T47D (cell line): Measurements from ENCODE around the gene ZNF496.

Experiments
- DNase-seq, 2 experiments: peaks; one replicate each; pipeline versions ENCODE4 v3.0.0 to v3.0.0-alpha.2; 2011 to 2012; ENCODE audit warnings: low read depth in 1 of 2, low spot score in 1 of 2
- JUND ChIP-seq: IDR thresholded peaks from 2 replicates; pipeline ENCODE4 v1.6.1; 2012; ENCODE audit warnings: low read depth
- in situ Hi-C: cut with HindIII; loops from 2 replicates; pipeline ENCODE4 v1.10.0; 2016; ENCODE audit warnings: low sequenced_read_pairs, low pct_unique_long_range_greater_than_20kb

The ZNF496 gene

GRCh38 chr1:247330548-247331171 lies 1.0 kb downstream of the ZNF496 start:
- no peak for TF ChIP-seq JUND
- in situ Hi-C loops = no loop called here
- DNase-seq = no peak

DNA sequence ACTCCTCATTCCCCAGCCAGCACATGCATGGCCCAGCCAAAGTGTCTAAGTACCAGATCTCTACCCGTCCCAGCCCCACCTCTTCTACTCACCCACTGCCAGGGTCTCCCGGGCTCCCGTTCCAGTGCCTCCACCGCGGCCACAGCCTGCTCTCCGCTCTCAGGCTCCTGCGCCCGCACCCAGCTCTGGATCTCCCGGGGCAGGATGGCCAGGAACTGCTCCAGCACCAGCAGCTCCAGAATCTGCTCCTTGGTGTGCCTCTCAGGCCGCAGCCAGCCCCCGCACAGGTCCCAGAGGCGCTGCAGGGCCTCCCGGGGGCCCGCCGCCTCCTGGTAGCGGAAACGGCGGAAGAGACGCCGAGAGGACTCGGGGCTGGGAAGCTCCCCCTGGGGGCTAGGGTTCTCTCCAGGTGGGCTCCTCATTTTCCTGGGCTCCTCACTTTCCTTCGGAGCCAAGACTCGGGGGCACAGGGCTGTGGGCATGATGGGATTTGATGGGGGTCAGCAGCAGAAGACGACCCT lies 2.5 kb downstream of the ZNF496 start:
- TF ChIP-seq JUND = no peak
- no peak for DNase-seq
- in situ Hi-C loops = no loop called here

DNA sequence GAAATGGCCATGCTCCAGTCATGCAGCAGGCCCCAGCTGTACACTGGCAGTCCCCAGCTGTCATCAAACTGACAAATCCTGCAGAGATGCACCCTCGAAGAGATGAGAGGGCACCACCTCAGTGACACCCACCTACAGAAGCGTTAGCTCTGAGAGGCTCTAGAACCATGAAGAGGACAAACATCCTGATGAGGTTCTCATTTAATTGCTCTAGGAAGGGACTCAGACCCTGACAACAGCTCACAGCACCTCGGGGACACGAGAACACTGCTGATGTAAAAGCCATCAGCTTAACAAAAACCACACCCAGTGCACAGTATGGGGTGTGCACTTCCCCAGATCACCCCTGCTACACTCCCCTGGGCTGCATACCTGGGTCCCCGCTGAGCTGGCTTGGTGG lies 3.4 kb downstream of the ZNF496 start:
- no peak for DNase-seq
- no peak for TF ChIP-seq JUND
- in situ Hi-C loops = no loop called here

- in situ Hi-C loops = no loop called here
- DNase-seq = no peak
- no peak for TF ChIP-seq JUND
These were observed 5.1 kb downstream of the ZNF496 start for GRCh38 chr1:247326411-247327130.

- in situ Hi-C loops = no loop called here
- DNase-seq = no peak
- no peak for TF ChIP-seq JUND
These were observed 6.7 kb downstream of the ZNF496 start for GRCh38 chr1:247324923-247325322.

GRCh38 chr1:247324204-247324787 lies 7.4 kb downstream of the ZNF496 start:
- in situ Hi-C loops = no loop called here
- DNase-seq = no peak

GRCh38 chr1:247322849-247323586 lies 8.6 kb downstream of the ZNF496 start:
- in situ Hi-C loops = no loop called here
- no peak for DNase-seq
- no peak for TF ChIP-seq JUND

More at GRCh38 chr1:247324204-247324787, 7.4 kb downstream of the ZNF496 start:
- no peak for TF ChIP-seq JUND

DNA sequence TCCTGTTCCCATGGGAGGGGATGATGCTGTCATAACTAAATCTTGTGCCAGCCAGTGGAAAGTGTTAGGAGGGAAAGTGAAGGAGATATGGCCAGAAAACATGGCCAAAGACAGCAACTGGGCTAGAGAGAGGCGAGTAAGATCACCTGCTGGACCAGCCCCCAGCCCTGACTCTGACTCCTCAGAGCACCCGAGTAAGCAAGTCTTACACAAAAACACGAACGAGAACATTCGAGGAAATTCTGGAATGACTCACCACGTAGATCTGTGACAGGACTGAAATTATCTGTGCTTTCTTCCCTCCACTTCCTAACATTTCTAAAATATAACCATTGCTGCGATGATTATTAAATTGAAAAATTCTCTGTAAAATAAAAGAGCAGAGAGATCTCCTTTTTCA lies 9.2 kb downstream of the ZNF496 start:
- DNase-seq = no peak
- TF ChIP-seq JUND = no peak
- in situ Hi-C loops = no loop called here

DNA sequence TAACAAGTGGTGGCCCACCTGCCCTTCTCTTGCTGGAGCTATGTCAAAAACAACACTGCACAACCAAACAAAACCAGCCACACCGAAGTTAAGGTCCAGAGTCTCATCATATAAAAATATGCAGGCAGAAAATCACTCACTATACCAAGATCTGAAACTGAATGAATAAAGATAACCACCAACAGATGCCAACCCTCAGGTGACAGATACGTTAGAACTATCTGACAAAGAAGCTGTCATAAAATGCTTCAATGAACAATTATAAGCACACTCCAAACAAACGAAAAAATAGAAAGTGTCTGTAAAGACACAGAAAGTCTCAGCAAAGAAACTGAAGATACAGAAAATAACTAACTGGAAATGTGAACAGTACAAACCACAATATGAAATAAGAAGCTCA lies 14.0 kb downstream of the ZNF496 start:
- DNase-seq = no peak
- TF ChIP-seq JUND = no peak
- in situ Hi-C loops = no loop called here

GRCh38 chr1:247316590-247317197 lies 15.0 kb downstream of the ZNF496 start:
- in situ Hi-C loops = no loop called here
- no peak for DNase-seq
- TF ChIP-seq JUND = no peak

GRCh38 chr1:247304031-247304430 lies 27.6 kb downstream of the ZNF496 start:
- no peak for DNase-seq
- TF ChIP-seq JUND = no peak
- in situ Hi-C loops = no loop called here

GRCh38 chr1:247303216-247303615 lies 28.5 kb downstream of the ZNF496 start:
- DNase-seq = no peak
- TF ChIP-seq JUND = no peak
- in situ Hi-C loops = no loop called here
